Prostate gland (tissue), 2 donors: ENCODE measurements around the gene FANCG.

Experiments
- CTCF ChIP-seq, 4 experiments: fragments of 200-600 bp in 2 of 4; fragments of 450-650 bp in 2 of 4; sonication (generic) in 2 of 4; IDR thresholded peaks; 1 replicate in 3 of 4; 2 replicates in 1 of 4; pipeline ENCODE4 v1.5.1; 2016 to 2019; ENCODE audit warnings: antibody characterized with exemption in 4 of 4, mild to moderate bottlenecking in 2 of 4, moderate library complexity in 2 of 4
- POLR2A ChIP-seq: fragments of 450-650 bp; IDR thresholded peaks from one replicate; pipeline ENCODE4 v1.6.1; 2016; ENCODE audit warnings: antibody characterized with exemption, mild to moderate bottlenecking

- TF ChIP-seq CTCF (IDR thresholded peaks at IDR 0.05) (peak in 2 of 4 experiments; percentile 16 to 36), POLR2A (peak; percentile 35)
Measured at GRCh38 chr9:35079426-35080341, at the start of gene FANCG.
